ENCODE results near the gene SERF1A. TPM values are rescaled to one million over a fixed set of nuclear protein-coding genes. Genes with fewer than 3 reads are reported as not detected.
"Not testable (repeated sequence)": the region's sequence is repeated elsewhere in the genome, so short reads cannot be mapped to it uniquely, and the experiment has no call there.

SERF1A gene
- total RNA-seq (1 to 10 TPM; 4.0 to 8.5 TPM), polyA plus RNA-seq (ENCODE audit: insufficient read length in 6 of 6) (10 to 100 TPM in 2 of 6 donors, 1 to 10 TPM in 4; 5.0 to 18.8 (median 6.8) TPM)
- long read RNA-seq, donor 1, transcript SERF1A-201 (3 exons, 963 nt), result major isoform, 24 of 40 reads
- long read RNA-seq, donor 1, partial matches to known transcripts, result 9 of 40 reads
- long read RNA-seq, donor 1, other reads (novel, unspliced or antisense), result 0 of 40 reads
- long read RNA-seq, donor 2, transcript SERF1A-201 (3 exons, 963 nt), result major isoform, 21 of 45 reads
- long read RNA-seq, donor 2, partial matches to known transcripts, result 22 of 45 reads
- long read RNA-seq, donor 2, other reads (novel, unspliced or antisense), result 0 of 45 reads
- long read RNA-seq, donor 3, transcript SERF1A-201 (3 exons, 963 nt), result major isoform, 21 of 35 reads
- long read RNA-seq, donor 3, partial matches to known transcripts, result 7 of 35 reads
- long read RNA-seq, donor 3, other reads (novel, unspliced or antisense), result 0 of 35 reads
- long read RNA-seq, donor 4, transcript SERF1A-201 (3 exons, 963 nt), result major isoform, 14 of 15 reads
- long read RNA-seq, donor 4, partial matches to known transcripts, result 0 of 15 reads
- long read RNA-seq, donor 4, other reads (novel, unspliced or antisense), result 0 of 15 reads
- long read RNA-seq, donor 5, transcript SERF1A-201 (3 exons, 963 nt), result major isoform, 23 of 29 reads
- long read RNA-seq, donor 5, partial matches to known transcripts, result 0 of 29 reads
- long read RNA-seq, donor 5, other reads (novel, unspliced or antisense), result 0 of 29 reads
- long read RNA-seq, donor 6, transcript SERF1A-201 (3 exons, 963 nt), result major isoform, 20 of 30 reads
- long read RNA-seq, donor 6, transcript SERF1A-205 (3 exons, 663 nt), result minor isoform, 6 of 30 reads
- long read RNA-seq, donor 6, partial matches to known transcripts, result 0 of 30 reads
- long read RNA-seq, donor 6, other reads (novel, unspliced or antisense), result 0 of 30 reads
- long read RNA-seq, donor 7, transcript SERF1A-201 (3 exons, 963 nt), result major isoform, 10 of 22 reads
- long read RNA-seq, donor 7, partial matches to known transcripts, result 8 of 22 reads
- long read RNA-seq, donor 7, other reads (novel, unspliced or antisense), result 0 of 22 reads
- long read RNA-seq, donor 8, transcript SERF1A-201 (3 exons, 963 nt), result major isoform, 5 of 14 reads
- long read RNA-seq, donor 8, partial matches to known transcripts, result 6 of 14 reads
- long read RNA-seq, donor 8, other reads (novel, unspliced or antisense), result 0 of 14 reads
- long read RNA-seq, donor 9, result 0 reads
- long read RNA-seq, donor 10, transcript SERF1A-201 (3 exons, 963 nt), result major isoform, 11 of 12 reads
- long read RNA-seq, donor 10, partial matches to known transcripts, result 0 of 12 reads
- long read RNA-seq, donor 10, other reads (novel, unspliced or antisense), result 1 of 12 reads
- long read RNA-seq, donor 11, transcript SERF1A-201 (3 exons, 963 nt), result major isoform, 21 of 30 reads
- long read RNA-seq, donor 11, partial matches to known transcripts, result 0 of 30 reads
- long read RNA-seq, donor 11, other reads (novel, unspliced or antisense), result 0 of 30 reads
- long read RNA-seq, donor 12, transcript SERF1A-201 (3 exons, 963 nt), result major isoform, 12 of 19 reads
- long read RNA-seq, donor 12, partial matches to known transcripts, result 0 of 19 reads
- long read RNA-seq, donor 12, other reads (novel, unspliced or antisense), result 0 of 19 reads

DNA sequence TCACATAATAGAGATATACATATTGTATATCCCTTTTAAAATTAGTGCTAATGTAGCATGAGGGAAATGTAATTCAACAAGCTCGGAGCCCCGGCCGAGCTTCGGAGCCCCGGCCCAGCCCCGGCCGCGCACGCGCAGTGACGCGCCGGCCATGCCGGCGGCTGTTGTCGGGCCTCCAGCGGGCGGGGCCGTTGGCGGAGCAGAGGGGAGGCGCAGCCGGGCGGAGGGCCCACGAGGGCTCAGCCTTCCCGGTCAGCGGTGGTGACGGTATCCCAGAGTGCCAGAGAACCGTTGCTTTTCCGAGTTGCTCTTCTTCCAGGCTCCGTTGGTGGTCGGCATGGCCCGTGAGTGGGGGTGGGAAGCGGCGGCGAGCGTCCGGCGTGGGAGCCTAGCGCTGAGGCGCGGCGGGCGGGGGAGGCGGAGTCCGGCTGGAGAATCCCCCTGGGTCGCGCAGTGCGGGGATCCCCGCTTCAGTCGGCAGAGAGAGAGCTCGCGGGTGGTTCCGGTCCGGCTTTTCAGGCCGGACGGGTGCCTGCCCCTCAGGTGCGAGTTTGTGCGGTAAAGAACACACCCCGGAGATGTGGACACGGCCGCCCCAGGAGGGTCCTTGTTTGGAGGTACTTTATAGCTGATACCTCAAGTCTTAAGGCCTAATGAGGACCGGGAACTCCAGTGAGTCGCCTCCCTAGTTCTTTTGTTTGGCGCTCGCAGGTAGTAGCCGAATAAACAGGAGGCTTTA lies at the start of gene SERF1A:
Gene SERF1A (plus strand): TSS at position 137 of the 739 bp plus-strand sequence. CDS start 201 bp downstream, at position 338.
- H3K4me1 ChIP-seq; H3K4me3 ChIP-seq; H3K36me3 ChIP-seq; H3K27me3 ChIP-seq; H3K9me3 ChIP-seq; DNase-seq; intact Hi-C loops (cut with DNase I); H3K27ac ChIP-seq: not testable (repeated sequence)
- ATAC-seq, result peak; percentile 99

- DNase-seq; intact Hi-C loops (cut with DNase I); ATAC-seq; H3K4me1 ChIP-seq; H3K36me3 ChIP-seq; H3K4me3 ChIP-seq; H3K27ac ChIP-seq; H3K9me3 ChIP-seq; H3K27me3 ChIP-seq: not testable (repeated sequence)
These were observed 33.7 kb upstream of the SERF1A start for GRCh38 chr5:70866778-70867177.

DNA sequence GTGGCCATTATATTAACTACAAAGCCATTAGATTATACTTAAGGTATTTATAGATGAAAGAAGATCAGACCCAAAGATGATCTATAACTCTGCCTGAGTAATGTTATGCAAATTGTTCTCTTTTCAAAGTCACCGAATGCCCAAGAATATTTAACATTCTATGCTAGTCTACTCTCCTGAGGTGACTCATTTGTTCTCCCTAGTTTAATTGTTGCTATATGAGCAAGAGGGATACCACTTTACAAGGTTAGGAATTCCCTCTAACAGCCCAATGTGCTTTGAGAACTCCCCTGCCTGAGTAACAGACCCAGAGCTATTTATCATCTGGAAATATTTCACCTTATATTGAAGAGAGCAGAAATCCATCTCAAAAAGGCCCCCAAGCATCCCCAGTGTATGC lies 29.8 kb upstream of the SERF1A start:
- intact Hi-C loops (cut with DNase I); H3K27me3 ChIP-seq; DNase-seq; H3K4me1 ChIP-seq; ATAC-seq; H3K27ac ChIP-seq; H3K36me3 ChIP-seq; H3K4me3 ChIP-seq; H3K9me3 ChIP-seq: not testable (repeated sequence)

DNA sequence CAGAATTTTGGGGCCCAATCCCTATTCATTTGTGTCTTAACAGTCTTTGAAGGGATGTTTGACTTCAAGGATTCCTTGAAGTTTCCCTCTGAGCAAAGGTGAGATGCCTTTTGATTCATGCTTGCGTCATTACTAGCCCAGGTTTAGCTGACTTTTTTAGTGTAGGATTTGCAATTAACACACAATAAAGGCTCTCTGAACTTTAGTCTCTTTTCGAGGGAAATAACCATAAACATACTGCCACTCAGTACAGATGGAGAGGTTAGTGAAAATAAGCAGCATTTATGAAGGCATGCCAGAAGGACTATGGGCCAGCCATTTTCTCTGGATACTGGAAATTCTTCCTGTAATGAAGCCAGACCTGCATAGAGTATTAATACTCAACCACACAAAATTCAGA lies 4.4 kb upstream of the SERF1A start:
- DNase-seq; intact Hi-C loops (cut with DNase I): not testable (repeated sequence)

GRCh38 chr5:70901272-70901571 lies 753 bp downstream of the SERF1A start:
- H3K4me3 ChIP-seq; H3K27ac ChIP-seq; H3K9me3 ChIP-seq; DNase-seq; H3K4me1 ChIP-seq; H3K36me3 ChIP-seq; H3K27me3 ChIP-seq; intact Hi-C loops (cut with DNase I): not testable (repeated sequence)
- peak; percentile 58 for ATAC-seq

More for the DNA sequence above, 4.4 kb upstream of the SERF1A start:
- H3K4me3 ChIP-seq, H3K27me3 ChIP-seq, H3K27ac ChIP-seq, ATAC-seq, H3K36me3 ChIP-seq, H3K4me1 ChIP-seq, H3K9me3 ChIP-seq: not testable (repeated sequence)

- H3K4me1 ChIP-seq; H3K27me3 ChIP-seq; H3K27ac ChIP-seq; DNase-seq; H3K36me3 ChIP-seq; H3K9me3 ChIP-seq; H3K4me3 ChIP-seq; ATAC-seq; intact Hi-C loops (cut with DNase I): not testable (repeated sequence)
These were observed 6.2 kb downstream of the SERF1A start for GRCh38 chr5:70906624-70907023.

DNA sequence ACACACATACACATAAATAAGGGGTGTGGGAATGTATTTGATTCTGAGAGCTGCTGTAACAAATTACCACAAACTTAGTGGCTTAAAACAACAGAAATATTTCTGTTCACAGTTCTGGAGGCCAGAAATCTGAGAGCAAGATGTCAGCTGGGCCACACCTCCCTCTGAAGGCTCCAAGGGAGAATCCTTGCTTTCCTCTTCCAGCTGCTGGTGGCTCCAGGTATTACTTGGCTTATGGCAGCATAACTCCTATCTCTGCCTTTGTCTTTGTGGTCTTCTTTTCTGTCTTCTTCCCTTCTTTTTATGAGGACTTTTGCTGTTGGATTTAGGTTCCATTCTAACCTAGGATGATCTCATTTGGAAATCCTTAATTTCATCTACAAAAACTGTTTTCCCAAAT lies 16.4 kb downstream of the SERF1A start:
- H3K4me1 ChIP-seq; H3K4me3 ChIP-seq; H3K27ac ChIP-seq; intact Hi-C loops (cut with DNase I); ATAC-seq; H3K27me3 ChIP-seq; DNase-seq; H3K36me3 ChIP-seq; H3K9me3 ChIP-seq: not testable (repeated sequence)

- H3K27me3 ChIP-seq; H3K27ac ChIP-seq; H3K4me3 ChIP-seq; H3K4me1 ChIP-seq; H3K36me3 ChIP-seq; intact Hi-C loops (cut with DNase I); DNase-seq; H3K9me3 ChIP-seq: not testable (repeated sequence)
- peak; percentile 55 for ATAC-seq
These were observed 24.7 kb downstream of the SERF1A start for GRCh38 chr5:70925211-70925562.

DNA sequence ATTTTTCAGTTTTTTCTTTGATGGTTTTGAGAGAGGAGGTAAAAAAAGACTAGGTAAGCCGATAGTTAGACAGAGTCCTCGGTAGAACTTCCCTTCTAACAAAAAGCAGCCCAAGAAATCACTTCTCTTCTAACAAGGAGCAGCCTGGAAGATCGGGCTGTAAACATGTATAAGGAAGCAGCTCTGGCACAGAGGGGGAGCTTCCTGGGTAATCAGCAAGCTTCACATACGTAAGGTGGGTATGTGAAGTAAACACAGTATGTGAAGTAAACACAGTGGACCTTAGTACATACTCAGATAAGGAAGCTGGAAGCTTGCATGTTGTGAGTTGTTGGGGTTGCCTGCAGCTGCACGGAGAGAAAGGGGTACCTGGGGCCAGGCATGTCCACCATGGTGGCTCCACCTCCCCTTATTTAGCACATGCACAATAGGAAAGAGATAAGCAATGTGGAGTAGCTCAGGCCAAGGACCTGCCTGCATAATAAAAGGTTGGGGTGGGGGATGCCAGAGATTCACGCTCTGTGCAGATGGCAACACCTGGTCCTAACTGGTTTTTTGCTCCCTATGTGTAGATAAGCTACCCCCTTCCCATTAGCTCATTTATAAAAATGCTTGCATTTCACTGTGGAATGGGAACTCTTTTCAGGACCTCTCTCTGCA lies 31.4 kb downstream of the SERF1A start:
- DNase-seq; H3K27ac ChIP-seq; H3K36me3 ChIP-seq; H3K27me3 ChIP-seq; H3K4me1 ChIP-seq; intact Hi-C loops (cut with DNase I); ATAC-seq; H3K4me3 ChIP-seq; H3K9me3 ChIP-seq: not testable (repeated sequence)

- ATAC-seq; H3K27me3 ChIP-seq; H3K4me1 ChIP-seq; H3K9me3 ChIP-seq; H3K4me3 ChIP-seq; H3K27ac ChIP-seq; H3K36me3 ChIP-seq; DNase-seq; intact Hi-C loops (cut with DNase I): not testable (repeated sequence)
These were observed 32.1 kb downstream of the SERF1A start for GRCh38 chr5:70932560-70932959.

DNA sequence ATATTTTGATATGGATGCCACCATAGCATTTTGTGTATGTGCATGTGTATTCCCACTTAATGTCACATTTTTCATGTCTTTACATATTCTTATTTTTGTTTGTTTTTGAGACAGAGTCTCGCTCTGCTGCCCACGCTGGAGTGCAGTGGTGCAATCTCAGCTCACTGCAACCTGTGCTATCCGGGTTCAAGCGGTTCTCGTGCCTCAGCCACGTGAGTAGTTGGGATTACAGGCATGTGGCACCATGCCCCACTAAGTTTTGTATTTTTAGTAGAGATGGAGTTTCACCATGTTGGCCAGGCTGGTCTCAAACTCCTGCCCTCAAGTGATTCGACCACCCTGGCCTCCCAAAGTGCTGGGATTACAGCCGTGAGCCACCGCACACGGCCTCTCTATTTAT lies 52.6 kb downstream of the SERF1A start:
- not testable (repeated sequence) for ATAC-seq

More for the DNA sequence above, 52.6 kb downstream of the SERF1A start:
- H3K4me1 ChIP-seq; DNase-seq; H3K4me3 ChIP-seq; H3K36me3 ChIP-seq; H3K27ac ChIP-seq; H3K9me3 ChIP-seq; intact Hi-C loops (cut with DNase I); H3K27me3 ChIP-seq: not testable (repeated sequence)
